Smooth muscle cell (in vitro differentiated cells): Measurements from ENCODE around the gene INPP5A. TPM values are rescaled to one million over a fixed set of nuclear protein-coding genes. Genes with fewer than 3 reads are reported as not detected.

ENCODE experiments used
- DNase-seq: peaks from one replicate; lab custom pipeline; 2025; ENCODE audit not compliant: unreplicated experiment; lab: John Stamatoyannopoulos, UW
- H2AFZ ChIP-seq: fragments of 200-600 bp; sonication (generic); 2 replicates; pipeline ENCODE4 v1.6.0; 2016; ENCODE audit warnings: antibody characterized with exemption, low read depth, mild to moderate bottlenecking
- H3F3A ChIP-seq: fragments of 200-600 bp; sonication (generic); 2 replicates; pipeline ENCODE4 v1.6.0; 2017; ENCODE audit warnings: antibody characterized with exemption, low read depth
- H3K27ac ChIP-seq: fragments of 200-600 bp; sonication (generic); 2 replicates; pipeline ENCODE4 v1.5.1; 2016; ENCODE audit warnings: low read depth, mild to moderate bottlenecking
- H3K27me3 ChIP-seq: fragments of 200-600 bp; sonication (generic); 2 replicates; pipeline ENCODE4 v1.6.1; 2016; ENCODE audit warnings: low read depth, mild to moderate bottlenecking
- H3K36me3 ChIP-seq: fragments of 200-600 bp; sonication (generic); 2 replicates; pipeline ENCODE4 v1.5.1; 2016; ENCODE audit warnings: low read depth
- H3K4me1 ChIP-seq: fragments of 200-600 bp; sonication (generic); 2 replicates; pipeline ENCODE4 v1.5.1; 2016; ENCODE audit warnings: low read depth
- H3K4me2 ChIP-seq: fragments of 200-600 bp; sonication (generic); 2 replicates; pipeline ENCODE4 v1.6.0; 2016; ENCODE audit warnings: mild to moderate bottlenecking
- H3K4me3 ChIP-seq: fragments of 200-600 bp; sonication (generic); 2 replicates; pipeline ENCODE4 v1.5.1; 2016; ENCODE audit warnings: mild to moderate bottlenecking
- H3K79me2 ChIP-seq: fragments of 200-600 bp; sonication (generic); 2 replicates; pipeline ENCODE4 v1.6.0; 2016; ENCODE audit warnings: low read depth, mild to moderate bottlenecking
- H3K9ac ChIP-seq: fragments of 200-600 bp; sonication (generic); 2 replicates; pipeline ENCODE4 v1.6.0; 2016; ENCODE audit warnings: low read depth
- H3K9me3 ChIP-seq: fragments of 200-600 bp; sonication (generic); replicated peaks from 2 replicates; pipeline ENCODE4 v1.5.1; 2016; ENCODE audit warnings: low read depth
- H4K20me1 ChIP-seq: fragments of 200-600 bp; sonication (generic); 2 replicates; pipeline ENCODE4 v1.6.0; 2016; ENCODE audit warnings: low read depth
- WGBS: methylation state at CpG from one replicate; pipeline ENCODE4 v1.1.7; 2016; ENCODE audit warnings: low lambda C conversion rate; 5-methylcytosine and 5-hydroxymethylcytosine counted together
- polyA plus RNA-seq: library from polyadenylated mRNA; unstranded; fragments of >200 nt; fragmentation: Nextera tagmentation; extraction: Ambion mirVana; gene quantifications from 2 replicates; pipeline ENCODE4 v1.2.1, GENCODE V29; 2016
- total RNA-seq: library from RNA; depleted of rRNA; stranded (reverse); fragments of >200 nt; gene quantifications from 2 replicates; pipeline ENCODE4 v1.2.3, GENCODE V29; 2014
- TF ChIP-seq, protein P1 (sequence below): fragments of 200-600 bp; sonication (generic); IDR thresholded peaks from 2 replicates; pipeline ENCODE4 v1.5.1; 2017; ENCODE audit warnings: borderline replicate concordance, mild to moderate bottlenecking, antibody characterized with exemption; ENCODE audit not compliant: insufficient read depth, poor library complexity, severe bottlenecking

The INPP5A gene
- total and polyA plus RNA-seq, 2 experiments from 2014 or later = 48.0 to 55.9 TPM

GRCh38 chr10:132805599-132805998 lies 268.0 kb downstream of the INPP5A start:
- no peak overlapping the region for H2AFZ ChIP-seq
- no peak for DNase-seq
- H3K27me3 ChIP-seq = no peaks in the 10 kb centered on the region
- no peaks in the 10 kb centered on the region for H3K4me1 ChIP-seq
- H3K4me2 ChIP-seq = no peak overlapping the region
- no peak overlapping the region for H3K4me3 ChIP-seq
- no peaks in the 10 kb centered on the region for H3K36me3 ChIP-seq
- WGBS = 92% methylated on average over 20 of the region's 21 CpGs
- H3F3A ChIP-seq = no peaks in the 10 kb centered on the region
- H3K79me2 ChIP-seq = no peaks in the 10 kb centered on the region
- H4K20me1 ChIP-seq = no peaks in the 10 kb centered on the region
- no peaks in the 10 kb centered on the region for H3K9me3 ChIP-seq
- H3K9ac ChIP-seq = no peak overlapping the region
- no peak overlapping the region for H3K27ac ChIP-seq
- TF ChIP-seq, protein P1, sequence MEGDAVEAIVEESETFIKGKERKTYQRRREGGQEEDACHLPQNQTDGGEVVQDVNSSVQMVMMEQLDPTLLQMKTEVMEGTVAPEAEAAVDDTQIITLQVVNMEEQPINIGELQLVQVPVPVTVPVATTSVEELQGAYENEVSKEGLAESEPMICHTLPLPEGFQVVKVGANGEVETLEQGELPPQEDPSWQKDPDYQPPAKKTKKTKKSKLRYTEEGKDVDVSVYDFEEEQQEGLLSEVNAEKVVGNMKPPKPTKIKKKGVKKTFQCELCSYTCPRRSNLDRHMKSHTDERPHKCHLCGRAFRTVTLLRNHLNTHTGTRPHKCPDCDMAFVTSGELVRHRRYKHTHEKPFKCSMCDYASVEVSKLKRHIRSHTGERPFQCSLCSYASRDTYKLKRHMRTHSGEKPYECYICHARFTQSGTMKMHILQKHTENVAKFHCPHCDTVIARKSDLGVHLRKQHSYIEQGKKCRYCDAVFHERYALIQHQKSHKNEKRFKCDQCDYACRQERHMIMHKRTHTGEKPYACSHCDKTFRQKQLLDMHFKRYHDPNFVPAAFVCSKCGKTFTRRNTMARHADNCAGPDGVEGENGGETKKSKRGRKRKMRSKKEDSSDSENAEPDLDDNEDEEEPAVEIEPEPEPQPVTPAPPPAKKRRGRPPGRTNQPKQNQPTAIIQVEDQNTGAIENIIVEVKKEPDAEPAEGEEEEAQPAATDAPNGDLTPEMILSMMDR = no peak

- Histone ChIP-seq H4K20me1 (no peaks in the 10 kb centered on the region), H3K27me3 (no peaks in the 10 kb centered on the region), H2AFZ (no peak overlapping the region), H3K9ac (no peak overlapping the region), H3K9me3 (no peaks in the 10 kb centered on the region), H3F3A (no peaks in the 10 kb centered on the region), H3K79me2 (no peaks in the 10 kb centered on the region), H3K4me1 (no peaks in the 10 kb centered on the region), H3K27ac (no peak overlapping the region), H3K4me2 (no peak overlapping the region), H3K36me3 (no peaks in the 10 kb centered on the region), H3K4me3 (no peak overlapping the region)
- no peak for DNase-seq
- WGBS = 97% methylated on average over 7 of the region's 7 CpGs
- TF ChIP-seq, protein P1 = no peak
Measured at GRCh38 chr10:132806110-132806509, 268.5 kb downstream of the INPP5A start.

DNA sequence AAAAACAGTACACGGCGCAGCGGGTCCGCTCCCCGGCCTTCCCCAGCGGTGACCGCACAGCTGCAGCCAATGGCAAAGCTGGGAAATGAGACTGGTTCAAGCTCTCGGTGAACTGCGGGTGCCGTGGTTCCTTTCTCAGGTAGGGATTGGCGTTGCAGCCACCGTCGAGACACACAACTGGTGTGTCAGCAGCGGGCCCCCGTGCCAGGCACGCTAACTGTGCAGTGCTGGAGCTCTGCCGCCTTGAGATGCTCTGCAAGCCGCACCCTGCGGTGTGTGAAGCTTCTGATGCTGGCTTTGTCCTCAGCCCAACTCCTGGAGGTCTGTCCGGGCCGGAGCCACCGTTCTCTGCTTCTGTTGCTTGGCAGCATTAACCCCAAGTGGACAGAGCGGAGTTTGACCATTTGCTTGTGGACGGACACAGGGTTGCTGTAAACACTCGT lies 269.0 kb downstream of the INPP5A start:
- Histone ChIP-seq H3K27ac (no peak overlapping the region), H3K4me2 (no peak overlapping the region), H3K9ac (no peak overlapping the region), H3K4me3 (no peak overlapping the region), H2AFZ (no peak overlapping the region), H3K27me3 (no peaks in the 10 kb centered on the region), H3K79me2 (no peaks in the 10 kb centered on the region), H3K9me3 (no peaks in the 10 kb centered on the region), H3K4me1 (no peaks in the 10 kb centered on the region), H4K20me1 (no peaks in the 10 kb centered on the region), H3K36me3 (no peaks in the 10 kb centered on the region), H3F3A (no peaks in the 10 kb centered on the region)
- no peak for DNase-seq
- TF ChIP-seq, protein P1 = no peak
- 94% methylated on average over 25 of the region's 25 CpGs for WGBS

DNA sequence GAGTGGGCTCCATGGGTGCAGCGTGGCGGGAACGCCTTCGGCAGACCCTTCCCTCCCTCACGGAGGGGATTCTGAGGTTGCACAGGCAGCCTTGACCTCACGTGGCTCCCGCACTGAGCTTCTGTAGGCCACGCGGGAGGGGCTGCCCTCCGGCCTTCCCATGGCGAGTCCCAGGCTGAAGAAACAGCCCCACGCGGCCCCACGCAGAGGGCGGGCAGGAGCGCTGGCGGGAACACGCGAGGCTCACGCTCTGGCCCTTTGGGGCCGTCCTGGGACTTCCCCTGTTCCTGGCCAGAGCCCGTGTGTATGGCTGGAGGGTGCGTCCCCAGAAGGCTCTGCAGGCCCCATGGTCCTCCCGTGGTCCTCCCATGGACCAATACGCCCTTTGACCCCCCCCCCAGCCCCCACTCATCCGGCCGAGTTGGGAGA lies 270.0 kb downstream of the INPP5A start:
- no peaks in the 10 kb centered on the region for H3F3A ChIP-seq
- H4K20me1 ChIP-seq = no peaks in the 10 kb centered on the region
- H3K79me2 ChIP-seq = no peaks in the 10 kb centered on the region
- H3K4me1 ChIP-seq = no peaks in the 10 kb centered on the region
- no peak overlapping the region for H3K4me2 ChIP-seq
- H3K36me3 ChIP-seq = no peaks in the 10 kb centered on the region
- no peaks in the 10 kb centered on the region for H3K27me3 ChIP-seq
- H3K4me3 ChIP-seq = no peak overlapping the region
- no peak overlapping the region for H3K9ac ChIP-seq
- no peaks in the 10 kb centered on the region for H3K9me3 ChIP-seq
- TF ChIP-seq, protein P1 = no peak
- 93% methylated on average over 27 of the region's 27 CpGs for WGBS
- H2AFZ ChIP-seq = no peak overlapping the region
- no peak for DNase-seq
- no peak overlapping the region for H3K27ac ChIP-seq
